NCI-H2107 (cell line): ENCODE data around the gene CD37.

Experiments used
- DNase-seq: peaks from one replicate; lab custom pipeline; 2025; lab: John Stamatoyannopoulos, UW

The CD37 gene

GRCh38 chr19:49382639-49383038 is 47.4 kb downstream of the CD37 start:
- no peak for DNase-seq

DNA sequence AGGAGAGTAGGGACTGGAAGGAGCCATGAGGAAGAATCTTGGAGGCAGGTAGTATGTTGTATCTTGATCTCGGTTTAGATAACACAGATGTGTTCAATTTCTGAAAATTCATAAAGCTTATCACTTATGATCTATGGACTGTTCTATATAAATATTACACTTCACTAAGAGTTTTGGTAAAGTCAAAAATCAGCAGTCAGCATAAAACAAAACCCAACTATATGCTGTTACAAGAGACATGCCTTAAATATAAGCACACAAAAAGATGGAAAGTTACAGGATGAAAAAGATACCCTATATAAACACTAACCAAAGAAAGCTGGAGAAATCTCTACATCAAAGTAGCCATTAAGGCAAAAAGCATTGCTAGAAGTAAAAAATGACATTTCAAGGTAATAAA is 48.4 kb downstream of the CD37 start:
- no peak for DNase-seq

DNA sequence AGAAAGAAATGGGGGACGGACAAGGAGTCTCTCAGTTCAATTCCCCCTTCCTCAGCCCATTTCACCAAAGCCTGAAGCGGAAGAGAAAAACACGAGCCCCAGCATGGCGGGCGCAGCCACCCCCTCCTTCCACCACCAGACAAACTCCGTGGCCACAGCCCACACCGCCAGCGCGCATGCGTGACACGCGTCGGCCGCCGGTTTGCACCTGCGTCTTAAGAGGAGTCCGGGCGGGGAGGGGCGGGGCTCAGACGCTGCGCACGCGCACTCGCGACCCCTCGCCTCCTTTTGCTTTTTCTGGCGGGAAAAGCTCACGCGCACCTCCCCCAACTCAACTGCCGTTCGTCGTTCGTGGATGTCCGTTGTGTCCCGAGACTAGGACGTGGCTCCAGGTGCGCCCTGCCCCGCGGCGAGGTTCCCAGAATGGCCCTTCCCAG is 52.7 kb downstream of the CD37 start, which contains the start of gene KASH5:
Gene KASH5, plus strand, starts transcription at position 314 of the 437 bp plus-strand sequence. CDS start 2,635 bp downstream, outside the sequence.
- no peak for DNase-seq

GRCh38 chr19:49389406-49389805 is 54.2 kb downstream of the CD37 start:
- no peak for DNase-seq
